Loucy (cell line): Measurements from ENCODE around the gene CBX5.

ENCODE experiments used
- EZH2phosphoT487 ChIP-seq: fragments of 200-600 bp; IDR thresholded peaks from 2 replicates; pipeline ENCODE4 v1.6.1; 2018; ENCODE audit warnings: antibody characterized with exemption, mild to moderate bottlenecking, moderate library complexity, borderline replicate concordance
- TF ChIP-seq, protein P1 (sequence below): fragments of 200-600 bp; sonication (generic); conservative IDR thresholded peaks from 2 replicates; pipeline ENCODE4 v1.5.1; 2014; ENCODE audit warnings: mild to moderate bottlenecking, antibody characterized with exemption, low read length

DNA sequence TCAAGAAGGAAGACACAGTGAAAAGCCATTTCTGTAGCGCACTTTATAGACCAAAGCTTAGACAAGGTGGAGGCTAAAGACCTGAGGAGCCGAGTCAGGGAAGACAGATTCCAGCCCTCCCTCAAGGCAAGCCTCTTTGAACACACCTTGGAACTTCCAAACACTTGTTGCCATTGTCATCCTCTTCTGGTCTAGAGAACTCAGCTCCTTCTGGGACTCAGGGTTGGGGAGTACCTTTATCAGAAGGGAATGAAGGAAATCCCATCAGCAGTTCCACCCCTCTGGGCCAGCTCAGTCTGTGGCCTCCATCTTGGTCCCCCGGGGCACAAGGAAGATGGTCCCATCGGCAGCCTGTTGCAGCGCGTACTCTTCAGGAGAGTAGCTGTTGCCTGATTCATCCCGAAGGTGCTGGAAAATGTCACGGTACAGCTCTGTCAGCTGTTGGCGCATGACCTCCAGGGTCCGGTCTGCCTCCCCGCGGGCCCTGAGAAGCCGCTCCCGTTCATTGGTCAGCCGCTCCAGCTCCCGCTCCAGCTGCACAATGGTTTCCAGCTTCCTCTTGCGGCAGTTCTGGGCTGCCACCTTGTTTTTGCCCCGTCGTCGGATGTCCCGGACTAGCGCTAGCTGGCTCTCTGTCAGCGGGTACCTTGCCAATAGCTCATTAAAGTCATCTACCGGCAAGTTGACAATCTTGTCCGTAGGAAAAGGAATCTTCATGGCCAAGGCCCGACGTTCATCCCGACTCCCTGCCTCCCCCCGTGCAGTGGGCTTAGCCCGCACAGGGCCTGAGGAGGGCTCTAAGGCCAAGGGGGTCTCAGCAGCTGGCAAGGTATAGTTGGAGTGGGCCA is 12.4 kb upstream of the CBX5 start:
- TF ChIP-seq, protein P1, sequence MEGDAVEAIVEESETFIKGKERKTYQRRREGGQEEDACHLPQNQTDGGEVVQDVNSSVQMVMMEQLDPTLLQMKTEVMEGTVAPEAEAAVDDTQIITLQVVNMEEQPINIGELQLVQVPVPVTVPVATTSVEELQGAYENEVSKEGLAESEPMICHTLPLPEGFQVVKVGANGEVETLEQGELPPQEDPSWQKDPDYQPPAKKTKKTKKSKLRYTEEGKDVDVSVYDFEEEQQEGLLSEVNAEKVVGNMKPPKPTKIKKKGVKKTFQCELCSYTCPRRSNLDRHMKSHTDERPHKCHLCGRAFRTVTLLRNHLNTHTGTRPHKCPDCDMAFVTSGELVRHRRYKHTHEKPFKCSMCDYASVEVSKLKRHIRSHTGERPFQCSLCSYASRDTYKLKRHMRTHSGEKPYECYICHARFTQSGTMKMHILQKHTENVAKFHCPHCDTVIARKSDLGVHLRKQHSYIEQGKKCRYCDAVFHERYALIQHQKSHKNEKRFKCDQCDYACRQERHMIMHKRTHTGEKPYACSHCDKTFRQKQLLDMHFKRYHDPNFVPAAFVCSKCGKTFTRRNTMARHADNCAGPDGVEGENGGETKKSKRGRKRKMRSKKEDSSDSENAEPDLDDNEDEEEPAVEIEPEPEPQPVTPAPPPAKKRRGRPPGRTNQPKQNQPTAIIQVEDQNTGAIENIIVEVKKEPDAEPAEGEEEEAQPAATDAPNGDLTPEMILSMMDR, result no peak
- TF ChIP-seq EZH2phosphoT487, result no peak
